GM12878 (cell line): ENCODE data around the gene C8B. TPM values are rescaled to one million over a fixed set of nuclear protein-coding genes. Genes with fewer than 3 reads are reported as not detected.

Experiments used
- ATAC-seq: fragments of 200-7000 bp; cut with Tn5 transposase; 3 replicates; pipeline ENCODE4 v1.9.1; 2020; ENCODE audit warnings: mild to moderate bottlenecking, moderate library complexity
- BruUV-seq: library from RNA; stranded (reverse); fragments of 400-500 nt; replicated peaks from 2 replicates; lab custom pipeline; 2021; lab: Mats Ljungman, UMichigan
- CTCF ChIA-PET: fragments of 300-600 bp; sonication (Branson Sonifier 250); formaldehyde crosslinking; extraction: SDS; loops from one replicate; lab custom pipeline; 2021; ENCODE audit warnings: inconsistent platforms; lab: Yijun Ruan, JAX
- POLR2A ChIA-PET: fragments of 350-600 bp; formaldehyde crosslinking; extraction: SDS; loops from one replicate; lab custom pipeline; 2021; ENCODE audit warnings: inconsistent platforms; lab: Charles Lee
- RAD21 ChIA-PET: fragments of 300-600 bp; sonication (Branson Sonifier 250); formaldehyde crosslinking; loops from one replicate; lab custom pipeline; 2023; ENCODE audit warnings: antibody characterized with exemption; ENCODE audit not compliant: unreplicated experiment; lab: Charles Lee
- SMC1A ChIA-PET: fragments of 300-600 bp; sonication (Branson Sonifier 250); formaldehyde crosslinking; loops from one replicate; lab custom pipeline; 2023; ENCODE audit not compliant: unreplicated experiment, uncharacterized antibody; lab: Charles Lee
- DNase-seq: peaks from one replicate; pipeline ENCODE4 v3.0.0-alpha.2; 2011; ENCODE audit warnings: low read depth, low spot score
- FAIRE-seq: peaks from 3 replicates; lab custom pipeline; 2011; peaks lifted over from hg19 to GRCh38; lab: Jason Lieb, UNC
- H2AFZ ChIP-seq: 2 replicates; pipeline ENCODE4 v1.6.0; 2011; ENCODE audit warnings: low read depth, low read length, control low read depth; ENCODE audit not compliant: control insufficient read depth
- H3K27ac ChIP-seq: 2 replicates; pipeline ENCODE4 v1.5.1; 2011; ENCODE audit warnings: control low read depth; ENCODE audit not compliant: control insufficient read depth, insufficient read depth
- H3K27me3 ChIP-seq, 2 experiments: replicated peaks in 1 of 2; 2 replicates each; pipeline versions ENCODE4 v1.6.0 to v1.6.1; 2011; ENCODE audit warnings: low read length in 1 of 2; ENCODE audit not compliant: control insufficient read depth in 2 of 2, insufficient read depth in 2 of 2
- H3K36me3 ChIP-seq, 2 experiments: 2 replicates each; pipeline ENCODE4 v1.5.1; 2011; ENCODE audit warnings: low read length in 1 of 2; ENCODE audit not compliant: control insufficient read depth in 2 of 2, insufficient read depth in 2 of 2
- H3K4me1 ChIP-seq: 2 replicates; pipeline ENCODE4 v1.6.1; 2011; ENCODE audit warnings: mild to moderate bottlenecking, low read length, moderate library complexity, mixed read lengths; ENCODE audit not compliant: control insufficient read depth, insufficient read depth
- H3K4me2 ChIP-seq: 2 replicates; pipeline ENCODE4 v1.6.0; 2011; ENCODE audit warnings: control low read depth; ENCODE audit not compliant: control insufficient read depth, insufficient read depth
- H3K4me3 ChIP-seq: fragments of 200-600 bp; sonication (generic); 2 replicates; pipeline ENCODE4 v1.5.1; 2016
- H3K79me2 ChIP-seq: 2 replicates; pipeline ENCODE4 v1.6.0; 2011; ENCODE audit warnings: low read length; ENCODE audit not compliant: control insufficient read depth, insufficient read depth
- H3K9ac ChIP-seq: 2 replicates; pipeline ENCODE4 v1.8.0; 2011; ENCODE audit warnings: low read length, control low read depth, mixed read lengths; ENCODE audit not compliant: control insufficient read depth, insufficient read depth
- H3K9me3 ChIP-seq: replicated peaks from 3 replicates; pipeline ENCODE4 v1.5.1; 2011; ENCODE audit warnings: mild to moderate bottlenecking, low read length; ENCODE audit not compliant: control insufficient read depth, insufficient read depth
- H4K20me1 ChIP-seq: 2 replicates; pipeline ENCODE4 v1.6.0; 2011; ENCODE audit not compliant: control insufficient read depth, insufficient read depth
- CHD1 ChIP-seq: IDR thresholded peaks from 2 replicates; pipeline ENCODE4 v1.6.1; 2012; ENCODE audit warnings: low read depth, low read length, improper control_type of control experiment
- DPF2 ChIP-seq: fragments of 450-650 bp; IDR thresholded peaks from 2 replicates; pipeline ENCODE4 v1.6.1; 2017; ENCODE audit warnings: mild to moderate bottlenecking
- E4F1 ChIP-seq: fragments of 450-650 bp; IDR thresholded peaks from 2 replicates; pipeline ENCODE4 v1.6.1; 2018; ENCODE audit warnings: borderline replicate concordance, mild to moderate bottlenecking; ENCODE audit not compliant: partially characterized antibody
- EP300 ChIP-seq, 2 experiments: fragments of 150-350 bp in 1 of 2; IDR thresholded peaks; 2 replicates each; pipeline ENCODE4 v1.6.1; 2011 to 2012; ENCODE audit warnings: low read depth in 2 of 2, low read length in 2 of 2, borderline replicate concordance in 1 of 2, improper control_type of control experiment in 1 of 2, inconsistent platforms in 1 of 2; ENCODE audit not compliant: control insufficient read depth in 1 of 2
- EZH2 ChIP-seq: IDR thresholded peaks from 2 replicates; pipeline ENCODE4 v1.6.1; 2012; ENCODE audit warnings: low read depth, mild to moderate bottlenecking, control low read depth, inconsistent platforms, low read length, borderline replicate concordance; ENCODE audit not compliant: control insufficient read depth
- GATAD2B ChIP-seq: fragments of 450-650 bp; conservative IDR thresholded peaks from 2 replicates; pipeline ENCODE4 v1.6.1; 2017; ENCODE audit warnings: low read depth, mild to moderate bottlenecking, moderate library complexity
- HDAC2 ChIP-seq: fragments of 200-600 bp; sonication (generic); IDR thresholded peaks from 2 replicates; pipeline ENCODE4 v1.6.1; 2017
- ZNF207 ChIP-seq: fragments of 450-650 bp; IDR thresholded peaks from 2 replicates; pipeline ENCODE4 v1.6.1; 2014; ENCODE audit warnings: antibody characterized with exemption, mild to moderate bottlenecking, borderline replicate concordance
- WGBS: methylation state at CpG from one replicate; pipeline ENCODE4 v1.1.6; 2016; ENCODE audit warnings: low lambda C conversion rate; ENCODE audit not compliant: insufficient replicate concordance, insufficient coverage; ENCODE audit errors: missing lambda C conversion rate; 5-methylcytosine and 5-hydroxymethylcytosine counted together
- in situ Hi-C: fragments of 300-500 bp; cut with MboI; formaldehyde crosslinking; loops from 9 replicates; pipeline ENCODE4 v1.14.3; 2018; ENCODE audit warnings: mixed read lengths
- intact Hi-C: fragments of 100-400 bp; cut with micrococcal nuclease; formaldehyde crosslinking; loops from one replicate; pipeline ENCODE4 v1.14.2; 2022; ENCODE audit not compliant: unreplicated experiment
- polyA plus RNA-seq, 11 experiments: library from polyadenylated mRNA; depleted of rRNA in 4 of 11; unstranded in 6 of 11; stranded (reverse) in 5 of 11; fragments of >200 nt; fragmentation: Nextera tagmentation in 4 of 11; fragmentation: Illumina TruSeq in 1 of 11; extraction: Ambion mirVana in 4 of 11; extraction: Trizol in 1 of 11; gene quantifications; 1 replicate in 1 of 11; 2 replicates in 10 of 11; pipeline versions ENCODE4 v1.2.1 to v1.2.3, GENCODE V29; 2011 to 2016; ENCODE audit warnings: inconsistent platforms in 2 of 11, missing spikeins in 2 of 11, low read depth in 1 of 11
- total RNA-seq, 4 experiments: library from RNA; depleted of rRNA in 3 of 4; stranded (reverse); fragments of >200 nt in 3 of 4; fragmentation: Illumina TruSeq in 1 of 4; extraction: Trizol in 1 of 4; gene quantifications; 2 replicates each; pipeline versions ENCODE4 v1.2.1 to v1.2.3, GENCODE V29; 2013 to 2021

C8B gene
- total and polyA plus RNA-seq, 10 of the 15 experiments (the other 5 are each of a cell fraction or from before 2014, with no cell fraction given) = not detected

- no peak overlapping the region for H2AFZ ChIP-seq
- no peaks in the 10 kb centered on the region for H3K4me1 ChIP-seq
- no peaks in the 10 kb centered on the region for H3K9me3 ChIP-seq
- CTCF ChIA-PET = no interaction called here
- SMC1A ChIA-PET = no interaction called here
- RAD21 ChIA-PET = no interaction called here
- no peak overlapping the region for H3K4me3 ChIP-seq
- no peaks in the 10 kb centered on the region; a peak in 1 of 4 replicates for H3K27me3 ChIP-seq
- no peaks in the 10 kb centered on the region for H3K36me3 ChIP-seq
- no peak for FAIRE-seq
- ATAC-seq = no peak; the same call in 2 of the 3 replicates
- H4K20me1 ChIP-seq = no peaks in the 10 kb centered on the region
- H3K79me2 ChIP-seq = no peaks in the 10 kb centered on the region
- POLR2A ChIA-PET = no interaction called here
- intact Hi-C loops (no loop called here), in situ Hi-C loops (no loop called here)
- no peak for TF ChIP-seq GATAD2B
- TF ChIP-seq HDAC2 = no peak
- TF ChIP-seq E4F1 = no peak
- TF ChIP-seq ZNF207 = no peak
- no peak for TF ChIP-seq CHD1
- no peak for TF ChIP-seq DPF2
- no peak for TF ChIP-seq EP300 (IDR thresholded peaks at IDR 0.05; ENCODE audit: borderline replicate concordance in 1 of 2, control insufficient read depth in 1 of 2, low read depth in 2 of 2, low read length in 2 of 2)
- TF ChIP-seq EZH2 = no peak
- no TSS peak for BruUV-seq
- no peak overlapping the region for H3K27ac ChIP-seq
- H3K9ac ChIP-seq = no peak overlapping the region
- no peak overlapping the region for H3K4me2 ChIP-seq
- 5% methylated on average over 1 of the region's 1 CpG for WGBS
- DNase-seq = no peak
Measured at GRCh38 chr1:56922507-56922906, 43.3 kb downstream of the C8B start.
